ENCODE data around the gene PLLP.

DNA sequence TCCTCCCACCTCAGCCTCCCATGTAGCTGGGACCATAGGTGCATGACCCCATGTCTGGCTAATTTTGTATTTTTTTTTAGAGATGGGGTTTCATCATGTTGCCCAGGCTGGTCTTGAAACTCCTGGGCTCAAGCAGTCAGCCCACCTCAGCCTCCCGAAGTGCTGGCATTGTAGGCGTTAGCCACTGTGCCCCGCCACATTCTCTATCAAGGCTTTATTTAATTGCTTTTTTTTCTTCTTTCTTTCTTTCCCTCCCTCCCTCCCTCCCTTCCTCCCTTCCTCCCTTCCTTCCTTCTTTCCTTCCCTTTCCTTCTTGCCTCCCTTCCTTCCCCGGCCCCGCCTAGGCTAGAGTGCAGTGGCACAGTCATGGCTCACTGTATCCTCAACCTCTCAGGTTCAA is 74.7 kb downstream of the PLLP start:
- TF ChIP-seq, protein P1, sequence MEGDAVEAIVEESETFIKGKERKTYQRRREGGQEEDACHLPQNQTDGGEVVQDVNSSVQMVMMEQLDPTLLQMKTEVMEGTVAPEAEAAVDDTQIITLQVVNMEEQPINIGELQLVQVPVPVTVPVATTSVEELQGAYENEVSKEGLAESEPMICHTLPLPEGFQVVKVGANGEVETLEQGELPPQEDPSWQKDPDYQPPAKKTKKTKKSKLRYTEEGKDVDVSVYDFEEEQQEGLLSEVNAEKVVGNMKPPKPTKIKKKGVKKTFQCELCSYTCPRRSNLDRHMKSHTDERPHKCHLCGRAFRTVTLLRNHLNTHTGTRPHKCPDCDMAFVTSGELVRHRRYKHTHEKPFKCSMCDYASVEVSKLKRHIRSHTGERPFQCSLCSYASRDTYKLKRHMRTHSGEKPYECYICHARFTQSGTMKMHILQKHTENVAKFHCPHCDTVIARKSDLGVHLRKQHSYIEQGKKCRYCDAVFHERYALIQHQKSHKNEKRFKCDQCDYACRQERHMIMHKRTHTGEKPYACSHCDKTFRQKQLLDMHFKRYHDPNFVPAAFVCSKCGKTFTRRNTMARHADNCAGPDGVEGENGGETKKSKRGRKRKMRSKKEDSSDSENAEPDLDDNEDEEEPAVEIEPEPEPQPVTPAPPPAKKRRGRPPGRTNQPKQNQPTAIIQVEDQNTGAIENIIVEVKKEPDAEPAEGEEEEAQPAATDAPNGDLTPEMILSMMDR (IDR thresholded peaks at IDR 0.05): no peak
- TF ChIP-seq POLR2A (IDR thresholded peaks at IDR 0.05): no peak
- TF ChIP-seq POLR2AphosphoS5 (IDR thresholded peaks at IDR 0.05): no peak
